Muscle layer of colon (tissue), 2 donors: ENCODE results near the gene NUBP1.

Source experiments
- H3K27ac ChIP-seq: one replicate; pipeline ENCODE4 v1.7.0; 2013; ENCODE audit warnings: low read depth, mild to moderate bottlenecking, low read length, moderate library complexity
- H3K27me3 ChIP-seq, 2 donors: one replicate each; pipeline ENCODE4 v1.7.0; 2013; ENCODE audit warnings: low read length in 2 of 2, mild to moderate bottlenecking in 2 of 2; ENCODE audit not compliant: insufficient read depth in 2 of 2, control insufficient read depth in 1 of 2
- H3K36me3 ChIP-seq: one replicate; pipeline ENCODE4 v1.7.0; 2013; ENCODE audit warnings: mild to moderate bottlenecking, low read length; ENCODE audit not compliant: insufficient read depth
- H3K4me1 ChIP-seq: one replicate; pipeline ENCODE4 v1.7.0; 2013; ENCODE audit warnings: mild to moderate bottlenecking, low read length; ENCODE audit not compliant: insufficient read depth
- H3K4me3 ChIP-seq, 2 donors: one replicate each; pipeline ENCODE4 v1.7.0; 2013; ENCODE audit warnings: low read length in 2 of 2, low read depth in 1 of 2, mild to moderate bottlenecking in 1 of 2, moderate library complexity in 1 of 2
- H3K9ac ChIP-seq: one replicate; pipeline ENCODE4 v1.7.0; 2013; ENCODE audit warnings: low read length
- H3K9me3 ChIP-seq: one replicate; pipeline ENCODE4 v1.7.0; 2013; ENCODE audit warnings: mild to moderate bottlenecking, low read length
- donor health status: abdominal sarcoma.
- donor health status: Adenocarcinoma of cecum.

The NUBP1 gene

DNA sequence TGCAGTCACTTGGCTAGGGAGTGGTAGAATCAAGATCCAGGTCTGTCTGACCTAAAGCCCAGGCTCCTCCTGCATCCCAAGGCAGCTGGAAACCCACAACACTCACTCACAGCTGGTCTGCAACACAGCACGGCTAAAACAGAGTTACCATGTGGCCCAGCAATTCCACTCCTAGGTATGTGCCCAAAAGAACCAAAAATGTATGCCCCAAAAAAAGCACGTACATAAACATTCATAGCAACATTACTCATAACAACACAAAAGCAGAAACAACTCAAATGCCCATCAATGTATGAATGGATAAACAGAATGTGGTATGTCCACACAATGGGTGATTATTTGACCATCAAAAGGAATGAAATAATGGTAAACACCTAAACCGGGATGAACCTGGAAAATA lies 66.1 kb downstream of the NUBP1 start:
- Histone ChIP-seq H3K9me3 (no peaks in the 10 kb centered on the region), H3K9ac (no peak overlapping the region), H3K4me1 (no peaks in the 10 kb centered on the region), H3K27ac (no peak overlapping the region), H3K4me3 (no peak overlapping the region), H3K27me3 (no peaks in the 10 kb centered on the region), H3K36me3 (no peaks in the 10 kb centered on the region)

DNA sequence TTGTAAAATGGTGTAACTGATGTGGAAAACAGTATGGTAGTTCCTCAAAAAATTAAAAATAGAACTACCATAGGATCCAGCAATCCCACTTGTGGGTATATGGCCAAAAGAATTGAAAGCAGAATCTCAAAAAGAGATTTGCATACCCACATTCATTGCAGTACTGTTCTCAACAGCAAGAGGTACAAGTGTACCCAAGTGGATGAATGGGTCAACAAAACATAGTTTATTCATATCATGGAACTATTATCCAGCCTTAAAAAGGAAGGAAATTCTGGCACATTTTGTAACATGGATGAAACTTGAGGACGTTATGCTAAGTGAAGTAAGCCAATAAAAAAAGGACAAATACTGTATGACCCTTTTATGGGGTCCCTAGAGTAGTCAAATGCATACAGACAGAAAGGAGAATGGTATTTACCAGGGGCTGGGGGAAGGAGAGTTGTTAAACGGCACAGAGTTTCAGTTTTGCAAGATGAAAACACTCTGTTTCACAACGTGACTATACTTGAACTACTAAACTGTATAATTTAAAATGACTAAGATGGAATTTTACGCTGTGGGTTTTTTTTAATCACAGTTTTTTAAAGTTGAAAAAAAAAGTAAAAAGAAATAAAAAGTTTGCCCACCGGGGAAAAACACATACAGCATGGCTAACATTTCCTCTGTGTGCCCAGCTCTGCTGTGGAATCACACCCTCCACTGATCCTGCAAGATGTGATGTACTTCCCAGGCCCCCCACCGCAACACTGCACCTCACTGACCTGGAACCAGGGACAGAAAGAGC lies 68.9 kb downstream of the NUBP1 start:
- H3K4me1 ChIP-seq: no peaks in the 10 kb centered on the region
- H3K27me3 ChIP-seq: no peaks in the 10 kb centered on the region
- H3K36me3 ChIP-seq: no peaks in the 10 kb centered on the region
- H3K4me3 ChIP-seq: no peak overlapping the region
- H3K9me3 ChIP-seq: no peaks in the 10 kb centered on the region
- H3K9ac ChIP-seq: no peak overlapping the region
- H3K27ac ChIP-seq: no peak overlapping the region

DNA sequence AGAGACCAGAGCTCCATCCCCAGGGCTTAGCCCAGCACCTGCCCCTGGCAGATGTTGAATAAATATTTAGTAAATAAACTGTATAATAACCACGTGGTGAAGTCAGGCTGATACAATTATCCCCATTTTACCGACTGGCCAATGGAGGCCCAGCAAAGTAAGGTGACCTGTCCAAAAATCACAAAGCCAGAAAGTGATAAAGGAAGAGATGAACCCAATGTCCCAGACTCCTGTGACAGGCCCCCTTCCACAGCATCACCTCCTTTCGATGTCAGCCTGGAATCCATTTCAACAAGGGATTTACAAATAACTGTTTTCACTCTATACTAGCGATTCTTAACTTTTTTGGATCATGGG lies 69.4 kb downstream of the NUBP1 start:
- no peaks in the 10 kb centered on the region for H3K9me3 ChIP-seq
- H3K9ac ChIP-seq: no peak overlapping the region
- H3K27ac ChIP-seq: no peak overlapping the region
- no peaks in the 10 kb centered on the region for H3K27me3 ChIP-seq
- H3K36me3 ChIP-seq: no peaks in the 10 kb centered on the region
- H3K4me3 ChIP-seq: no peak overlapping the region
- no peaks in the 10 kb centered on the region for H3K4me1 ChIP-seq

DNA sequence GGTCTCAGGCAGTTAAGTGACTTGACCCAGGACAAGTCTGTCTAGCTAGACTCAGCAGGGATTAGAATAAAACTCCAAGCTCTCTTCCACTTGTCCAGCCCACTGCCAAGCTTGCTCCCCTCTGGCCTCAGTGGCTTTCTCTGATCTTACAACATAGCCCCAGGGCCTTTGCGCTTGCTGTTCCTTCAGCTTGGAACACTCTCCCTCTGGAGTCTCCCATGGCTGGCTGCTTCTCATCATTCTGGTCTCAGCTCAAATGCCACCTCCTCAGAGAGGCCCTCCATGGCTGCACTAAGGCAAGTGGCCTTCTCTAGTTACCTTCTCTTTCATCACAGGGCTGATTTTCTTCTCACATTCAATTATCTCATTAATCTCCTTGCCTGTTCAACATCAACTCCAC lies 73.9 kb downstream of the NUBP1 start:
- Histone ChIP-seq H3K4me1 (no peaks in the 10 kb centered on the region), H3K36me3 (no peaks in the 10 kb centered on the region), H3K9ac (no peak overlapping the region), H3K9me3 (no peaks in the 10 kb centered on the region), H3K27ac (no peak overlapping the region), H3K4me3 (peak overlapping the region in 1 of 2 donors; percentile 32), H3K27me3 (peaks cover 0 to 5% of the 10 kb centered on the region in 2 donors)

DNA sequence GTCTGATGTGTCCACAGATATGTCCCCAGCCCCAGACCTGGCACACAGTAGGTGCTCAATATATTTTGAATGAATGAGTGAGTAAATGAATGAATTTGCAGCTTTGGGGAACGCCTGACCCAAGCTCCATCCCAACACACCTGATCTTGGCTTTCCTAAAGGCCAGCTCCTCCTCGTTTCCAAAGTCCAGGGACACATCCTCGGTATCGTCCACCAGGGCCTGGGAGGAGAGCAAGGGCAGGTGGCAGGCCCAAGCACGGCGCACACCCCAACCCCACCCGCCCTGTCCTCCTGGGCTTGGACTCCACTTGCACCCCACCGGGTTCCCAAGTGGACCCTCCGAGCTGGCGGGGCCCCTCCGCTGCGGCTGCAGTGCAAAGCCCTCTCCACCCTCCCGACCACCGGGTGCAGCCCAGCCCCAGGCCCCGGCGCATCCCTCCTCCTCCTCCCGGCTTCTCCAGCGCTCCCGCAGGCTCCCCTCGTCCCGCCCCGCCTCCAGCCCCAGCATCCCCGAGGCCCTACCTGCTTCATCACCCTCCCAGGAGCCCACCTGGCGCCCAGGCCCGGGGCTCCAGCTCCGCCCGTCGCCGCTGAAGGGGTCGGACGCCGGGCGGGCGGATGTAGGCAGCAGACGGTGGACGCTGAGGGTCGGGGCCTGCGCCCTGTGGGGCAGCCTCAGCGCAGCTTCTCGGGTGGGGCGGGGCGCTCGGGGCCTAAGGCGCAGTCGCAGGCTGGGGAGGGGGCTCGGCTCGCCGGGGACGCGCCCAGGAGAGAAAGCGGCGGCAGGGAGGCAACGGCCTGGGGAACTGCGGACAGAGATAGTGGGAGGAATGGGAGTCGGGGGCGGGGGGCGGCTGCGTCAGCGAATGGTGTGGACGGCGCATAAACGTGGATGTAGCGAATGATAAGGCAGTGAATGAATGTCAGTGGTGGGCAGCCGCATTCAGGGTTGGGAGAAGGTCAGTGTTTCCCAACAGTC lies 74.6 kb downstream of the NUBP1 start, which contains the start of gene TVP23A:
Gene TVP23A, minus strand, starts transcription at position 832 of the 979 bp plus-strand sequence. Its CDS starts 301 bp downstream, at position 531.
- no peak within 1 kb of the TSS for H3K9ac ChIP-seq
- no peaks in the 10 kb centered on the region for H3K9me3 ChIP-seq
- H3K4me1 ChIP-seq: no peaks in the 10 kb centered on the region
- H3K27me3 ChIP-seq: peaks cover 0 to 5% of the 10 kb centered on the region in 2 donors
- no peaks in the 10 kb centered on the region for H3K36me3 ChIP-seq
- H3K4me3 ChIP-seq: peak within 1 kb of the TSS; percentile 20 to 32
- no peak within 1 kb of the TSS for H3K27ac ChIP-seq
